Inferior parietal cortex (tissue), 1 donor: Measurements from ENCODE around the gene HECTD4.
A peak's percentile ranks its signal among the peaks of the same experiment; 100 is the strongest.

ENCODE experiments used
- DNase-seq: peaks from one replicate; pipeline ENCODE4 v3.0.0-alpha.2; 2016; ENCODE audit errors: extremely low spot score

HECTD4 gene

GRCh38 chr12:112208301-112208910 is 173.8 kb downstream of the HECTD4 start:
- DNase-seq: no peak

- DNase-seq: no peak
Measured at GRCh38 chr12:112207397-112207924, 174.8 kb downstream of the HECTD4 start.

- DNase-seq: no peak
Measured at GRCh38 chr12:112206944-112207343, 175.3 kb downstream of the HECTD4 start.

GRCh38 chr12:112199136-112199535 is 183.1 kb downstream of the HECTD4 start:
- DNase-seq: no peak

GRCh38 chr12:112198120-112198733 is 184.0 kb downstream of the HECTD4 start:
- peak; percentile 63 for DNase-seq

- no peak for DNase-seq
Measured at GRCh38 chr12:112196196-112196875, 185.9 kb downstream of the HECTD4 start.

GRCh38 chr12:112194601-112195247 is 187.5 kb downstream of the HECTD4 start:
- DNase-seq: no peak

GRCh38 chr12:112192475-112192874 is 189.8 kb downstream of the HECTD4 start:
- no peak for DNase-seq

- no peak for DNase-seq
Measured at GRCh38 chr12:112191840-112192321, 190.3 kb downstream of the HECTD4 start.

GRCh38 chr12:112191201-112191600 is 191.0 kb downstream of the HECTD4 start:
- no peak for DNase-seq

GRCh38 chr12:112190231-112191025 is 191.8 kb downstream of the HECTD4 start:
- no peak for DNase-seq

GRCh38 chr12:112188130-112188830 is 194.0 kb downstream of the HECTD4 start:
- DNase-seq: no peak

- peak; percentile 49 for DNase-seq
Measured at GRCh38 chr12:112185093-112185923, 196.9 kb downstream of the HECTD4 start.

- DNase-seq: no peak
Measured at GRCh38 chr12:112184056-112184887, 198.0 kb downstream of the HECTD4 start.

- DNase-seq: peak; percentile 27
Measured at GRCh38 chr12:112183141-112184021, 198.8 kb downstream of the HECTD4 start.

GRCh38 chr12:112182499-112182898 is 199.7 kb downstream of the HECTD4 start:
- DNase-seq: peak; percentile 92

- no peak for DNase-seq
Measured at GRCh38 chr12:112180422-112180821, 201.8 kb downstream of the HECTD4 start.

GRCh38 chr12:112179916-112180315 is 202.3 kb downstream of the HECTD4 start:
- DNase-seq: no peak
